Astrocyte (in vitro differentiated cells and primary cell): ENCODE data around the gene LORICRIN. TPM values are rescaled to one million over a fixed set of nuclear protein-coding genes. Genes with fewer than 3 reads are reported as not detected.

ENCODE experiments used
- DNase-seq: peaks from one replicate; pipeline ENCODE4 v3.0.0-alpha.2; 2010; ENCODE audit warnings: low read depth
- FAIRE-seq: peaks from 2 replicates; lab custom pipeline; 2011; peaks lifted over from hg19 to GRCh38; lab: Jason Lieb, UNC
- H2AFZ ChIP-seq: 2 replicates; pipeline ENCODE4 v1.6.0; 2012; ENCODE audit warnings: low read depth, low read length, inconsistent platforms
- H3K27ac ChIP-seq: 2 replicates; pipeline ENCODE4 v1.5.1; 2011; ENCODE audit warnings: low read depth, low read length, inconsistent platforms
- H3K27me3 ChIP-seq: 2 replicates; pipeline ENCODE4 v1.6.0; 2011; ENCODE audit warnings: low read length, inconsistent platforms; ENCODE audit not compliant: insufficient read depth
- H3K36me3 ChIP-seq: 2 replicates; pipeline ENCODE4 v1.5.1; 2011; ENCODE audit warnings: low read length, inconsistent platforms; ENCODE audit not compliant: insufficient read depth
- H3K4me1 ChIP-seq: 2 replicates; pipeline ENCODE4 v1.5.1; 2011; ENCODE audit warnings: low read length, inconsistent platforms; ENCODE audit not compliant: insufficient read depth
- H3K4me2 ChIP-seq: 2 replicates; pipeline ENCODE4 v1.6.0; 2012; ENCODE audit warnings: low read length, inconsistent platforms
- H3K4me3 ChIP-seq: 2 replicates; pipeline ENCODE4 v1.5.1; 2011; ENCODE audit warnings: low read depth, mild to moderate bottlenecking, low read length, inconsistent platforms; ENCODE audit not compliant: insufficient read depth
- H3K79me2 ChIP-seq: 2 replicates; pipeline ENCODE4 v1.6.0; 2012; ENCODE audit warnings: mild to moderate bottlenecking, low read length, inconsistent platforms; ENCODE audit not compliant: insufficient read depth
- H3K9ac ChIP-seq: 2 replicates; pipeline ENCODE4 v1.6.0; 2012; ENCODE audit warnings: mild to moderate bottlenecking, low read length, inconsistent platforms
- H3K9me3 ChIP-seq: 2 replicates; pipeline ENCODE4 v1.5.1; 2012; ENCODE audit warnings: low read depth, mild to moderate bottlenecking, low read length, inconsistent platforms; ENCODE audit not compliant: insufficient read depth
- H4K20me1 ChIP-seq: 2 replicates; pipeline ENCODE4 v1.6.0; 2012; ENCODE audit warnings: low read length, inconsistent platforms; ENCODE audit not compliant: insufficient read depth
- H3K27ac Mint-ChIP-seq: one replicate; pipeline ENCODE4 v1.8.0; 2021; ENCODE audit warnings: mild to moderate bottlenecking, mixed read lengths; ENCODE audit not compliant: unreplicated experiment
- H3K27me3 Mint-ChIP-seq: one replicate; pipeline ENCODE4 v1.8.0; 2021; ENCODE audit warnings: low read depth, mixed read lengths; ENCODE audit not compliant: unreplicated experiment
- H3K36me3 Mint-ChIP-seq: one replicate; pipeline ENCODE4 v1.8.0; 2021; ENCODE audit warnings: low read depth, mixed read lengths; ENCODE audit not compliant: unreplicated experiment
- H3K4me1 Mint-ChIP-seq: one replicate; pipeline ENCODE4 v1.8.0; 2021; ENCODE audit warnings: low read depth, mixed read lengths; ENCODE audit not compliant: unreplicated experiment
- H3K4me3 Mint-ChIP-seq: one replicate; pipeline ENCODE4 v1.8.0; 2021; ENCODE audit warnings: mild to moderate bottlenecking, moderate library complexity, mixed read lengths; ENCODE audit not compliant: unreplicated experiment
- H3K9me3 Mint-ChIP-seq: one replicate; pipeline ENCODE4 v1.8.0; 2021; ENCODE audit warnings: mild to moderate bottlenecking, mixed read lengths; ENCODE audit not compliant: unreplicated experiment
- EZH2 ChIP-seq: IDR thresholded peaks from 2 replicates; pipeline ENCODE4 v1.6.1; 2012; ENCODE audit warnings: mild to moderate bottlenecking, low read length, inconsistent platforms; ENCODE audit not compliant: insufficient read depth
- total RNA-seq: library from RNA; stranded (reverse); gene quantifications from 2 replicates; pipeline ENCODE4 v1.2.1, GENCODE V29; 2021
- TF ChIP-seq, protein P1 (sequence below): IDR thresholded peaks from 2 replicates; pipeline ENCODE4 v1.5.1; 2011; ENCODE audit warnings: low read depth, mild to moderate bottlenecking, inconsistent platforms, low read length, moderate library complexity; ENCODE audit not compliant: insufficient read depth

Gene LORICRIN
- total RNA-seq, 1 donor from 2014 or later: not detected

DNA sequence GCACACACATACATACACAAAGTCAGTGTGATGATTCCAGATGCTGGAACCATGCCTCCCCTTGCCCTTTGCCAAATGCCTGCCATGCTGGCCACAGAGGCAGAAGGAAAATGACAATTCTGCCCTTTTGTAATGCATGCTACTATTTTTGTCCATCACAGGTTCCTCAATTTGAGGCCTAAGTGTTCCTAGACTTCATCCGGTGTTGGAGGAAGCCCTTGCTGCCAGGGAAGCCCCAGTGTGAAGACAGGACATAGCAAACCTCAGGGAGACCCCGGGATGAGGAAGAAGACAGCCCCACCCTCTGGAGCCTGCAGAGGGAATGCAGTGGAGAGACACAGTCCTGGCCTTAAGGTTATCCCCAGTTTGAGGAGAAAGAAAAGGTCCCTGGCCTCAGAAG, 27.7 kb upstream of the LORICRIN start:
- no peaks in the 10 kb centered on the region for H3K9me3 Mint-ChIP-seq
- H3K27ac ChIP-seq: no peak overlapping the region
- no peaks in the 10 kb centered on the region for H3K4me1 ChIP-seq
- no peaks in the 10 kb centered on the region for H3K79me2 ChIP-seq
- no peak overlapping the region for H3K27ac Mint-ChIP-seq
- H3K36me3 Mint-ChIP-seq: no peaks in the 10 kb centered on the region
- no peak overlapping the region for H3K4me3 ChIP-seq
- no peak overlapping the region for H3K4me3 Mint-ChIP-seq
- no peaks in the 10 kb centered on the region for H3K9me3 ChIP-seq
- DNase-seq (no peak), FAIRE-seq (no peak)
- H4K20me1 ChIP-seq: no peaks in the 10 kb centered on the region
- TF ChIP-seq EZH2: no peak
- TF ChIP-seq, protein P1, sequence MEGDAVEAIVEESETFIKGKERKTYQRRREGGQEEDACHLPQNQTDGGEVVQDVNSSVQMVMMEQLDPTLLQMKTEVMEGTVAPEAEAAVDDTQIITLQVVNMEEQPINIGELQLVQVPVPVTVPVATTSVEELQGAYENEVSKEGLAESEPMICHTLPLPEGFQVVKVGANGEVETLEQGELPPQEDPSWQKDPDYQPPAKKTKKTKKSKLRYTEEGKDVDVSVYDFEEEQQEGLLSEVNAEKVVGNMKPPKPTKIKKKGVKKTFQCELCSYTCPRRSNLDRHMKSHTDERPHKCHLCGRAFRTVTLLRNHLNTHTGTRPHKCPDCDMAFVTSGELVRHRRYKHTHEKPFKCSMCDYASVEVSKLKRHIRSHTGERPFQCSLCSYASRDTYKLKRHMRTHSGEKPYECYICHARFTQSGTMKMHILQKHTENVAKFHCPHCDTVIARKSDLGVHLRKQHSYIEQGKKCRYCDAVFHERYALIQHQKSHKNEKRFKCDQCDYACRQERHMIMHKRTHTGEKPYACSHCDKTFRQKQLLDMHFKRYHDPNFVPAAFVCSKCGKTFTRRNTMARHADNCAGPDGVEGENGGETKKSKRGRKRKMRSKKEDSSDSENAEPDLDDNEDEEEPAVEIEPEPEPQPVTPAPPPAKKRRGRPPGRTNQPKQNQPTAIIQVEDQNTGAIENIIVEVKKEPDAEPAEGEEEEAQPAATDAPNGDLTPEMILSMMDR: no peak
- H3K36me3 ChIP-seq: no peaks in the 10 kb centered on the region
- H3K4me1 Mint-ChIP-seq: no peaks in the 10 kb centered on the region
- H3K9ac ChIP-seq: no peak overlapping the region
- H2AFZ ChIP-seq: no peak overlapping the region
- H3K27me3 Mint-ChIP-seq: peaks cover 7% of the 10 kb centered on the region
- H3K27me3 ChIP-seq: no peaks in the 10 kb centered on the region
- H3K4me2 ChIP-seq: no peak overlapping the region

DNA sequence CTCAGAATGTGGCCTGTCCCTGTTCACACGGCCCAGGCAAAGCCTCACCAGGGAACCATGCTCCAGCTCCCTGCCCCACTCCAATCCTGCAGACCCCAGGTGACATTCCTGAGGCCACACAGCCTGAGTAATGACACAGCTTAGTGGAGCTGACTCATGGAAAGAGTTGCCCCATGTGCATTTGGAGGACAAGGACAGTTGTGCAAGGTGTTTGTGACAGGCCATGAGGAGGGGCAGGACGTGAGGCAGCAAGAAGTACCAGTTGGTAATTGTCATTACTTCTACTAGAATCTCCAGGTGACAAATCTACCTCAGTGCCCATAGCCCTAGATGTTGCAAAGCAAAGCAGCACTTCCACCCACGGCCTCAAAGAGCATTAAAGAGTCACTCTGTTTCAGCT, 26.9 kb upstream of the LORICRIN start:
- no peaks in the 10 kb centered on the region for H3K36me3 Mint-ChIP-seq
- H3K4me3 ChIP-seq: no peak overlapping the region
- no peaks in the 10 kb centered on the region for H3K79me2 ChIP-seq
- no peaks in the 10 kb centered on the region for H3K9me3 ChIP-seq
- no peak for TF ChIP-seq EZH2
- TF ChIP-seq, protein P1: no peak
- no peak for DNase-seq
- H3K4me3 Mint-ChIP-seq: no peak overlapping the region
- H3K27ac ChIP-seq: no peak overlapping the region
- no peaks in the 10 kb centered on the region for H3K36me3 ChIP-seq
- peaks cover 7% of the 10 kb centered on the region for H3K27me3 Mint-ChIP-seq
- FAIRE-seq: no peak
- H3K4me1 Mint-ChIP-seq: no peaks in the 10 kb centered on the region
- no peak overlapping the region for H2AFZ ChIP-seq
- H3K4me2 ChIP-seq: no peak overlapping the region
- no peak overlapping the region for H3K27ac Mint-ChIP-seq
- no peaks in the 10 kb centered on the region for H3K4me1 ChIP-seq
- H3K9me3 Mint-ChIP-seq: no peaks in the 10 kb centered on the region
- no peaks in the 10 kb centered on the region for H4K20me1 ChIP-seq
- H3K27me3 ChIP-seq: no peaks in the 10 kb centered on the region
- H3K9ac ChIP-seq: no peak overlapping the region

DNA sequence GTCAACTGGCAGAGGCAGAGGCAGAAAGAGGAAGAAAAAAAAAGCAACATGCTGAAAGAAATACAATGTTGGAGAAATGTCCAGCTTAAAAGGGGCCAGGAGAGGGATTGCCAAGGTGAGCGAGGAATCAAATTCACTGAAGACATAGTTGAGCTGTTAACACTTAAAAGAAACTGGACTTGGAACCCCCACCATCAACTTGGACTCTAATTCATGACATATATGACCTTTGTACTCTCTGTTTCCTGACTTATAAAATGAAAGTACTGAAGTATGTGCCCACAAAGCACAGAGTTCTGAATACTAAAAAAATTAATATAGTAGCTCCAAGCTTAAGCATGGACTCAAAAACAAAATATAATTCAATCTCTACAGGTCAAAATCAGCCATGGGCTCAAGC, 26.0 kb upstream of the LORICRIN start:
- no peaks in the 10 kb centered on the region for H3K9me3 Mint-ChIP-seq

More for the DNA sequence above, 26.0 kb upstream of the LORICRIN start:
- H3K27ac ChIP-seq: no peak overlapping the region
- H3K4me2 ChIP-seq: no peak overlapping the region
- no peaks in the 10 kb centered on the region for H3K9me3 ChIP-seq
- H2AFZ ChIP-seq: no peak overlapping the region
- no peaks in the 10 kb centered on the region for H3K4me1 ChIP-seq
- Mint-ChIP-seq H3K4me3 (no peak overlapping the region), H3K27ac (no peak overlapping the region), H3K27me3 (peaks cover 7% of the 10 kb centered on the region), H3K36me3 (no peaks in the 10 kb centered on the region), H3K4me1 (no peaks in the 10 kb centered on the region)
- no peak for FAIRE-seq
- TF ChIP-seq EZH2: no peak
- TF ChIP-seq, protein P1: no peak
- H3K9ac ChIP-seq: no peak overlapping the region
- DNase-seq: no peak
- H3K36me3 ChIP-seq: no peaks in the 10 kb centered on the region
- no peaks in the 10 kb centered on the region for H4K20me1 ChIP-seq
- no peak overlapping the region for H3K4me3 ChIP-seq
- no peaks in the 10 kb centered on the region for H3K79me2 ChIP-seq
- H3K27me3 ChIP-seq: no peaks in the 10 kb centered on the region
